ENCODE results near the gene ZNG1B.
"Not testable (repeated sequence)": the region's sequence is repeated elsewhere in the genome, so short reads cannot be mapped to it uniquely, and the experiment has no call there.

Gene ZNG1B

GRCh38 chr2:113465770-113466169, 28.3 kb downstream of the ZNG1B start:
- H3K27me3 ChIP-seq (ENCODE audit: control insufficient read depth in 5 of 5, insufficient read depth in 4 of 5, low read length in 5 of 5); H3K36me3 ChIP-seq (ENCODE audit: control insufficient read depth in 5 of 5, insufficient read depth in 5 of 5, low read length in 5 of 5); H3K4me1 ChIP-seq (ENCODE audit: control insufficient read depth in 5 of 5, insufficient read depth in 5 of 5, low read length in 5 of 5); H3K9me3 ChIP-seq (ENCODE audit: control insufficient read depth in 5 of 5, low read length in 5 of 5); H3K9ac ChIP-seq (ENCODE audit: low read length in 5 of 5); H3K4me3 ChIP-seq (ENCODE audit: low read depth in 1 of 5, low read length in 5 of 5); H3K27ac ChIP-seq (ENCODE audit: low read depth, low read length): not testable (repeated sequence)

GRCh38 chr2:113476688-113477368, 39.3 kb downstream of the ZNG1B start:
- H3K36me3 ChIP-seq (ENCODE audit: control insufficient read depth in 5 of 5, insufficient read depth in 5 of 5, low read length in 5 of 5); H3K9ac ChIP-seq (ENCODE audit: low read length in 5 of 5); H3K27ac ChIP-seq (ENCODE audit: low read depth, low read length); H3K4me1 ChIP-seq (ENCODE audit: control insufficient read depth in 5 of 5, insufficient read depth in 5 of 5, low read length in 5 of 5); H3K4me3 ChIP-seq (ENCODE audit: low read depth in 1 of 5, low read length in 5 of 5); H3K27me3 ChIP-seq (ENCODE audit: control insufficient read depth in 5 of 5, insufficient read depth in 4 of 5, low read length in 5 of 5); H3K9me3 ChIP-seq (ENCODE audit: control insufficient read depth in 5 of 5, low read length in 5 of 5): not testable (repeated sequence)

GRCh38 chr2:113496527-113496926, 59.0 kb downstream of the ZNG1B start:
- not testable (repeated sequence) for H3K9me3 ChIP-seq (ENCODE audit: control insufficient read depth in 5 of 5, low read length in 5 of 5); H3K27me3 ChIP-seq (ENCODE audit: control insufficient read depth in 5 of 5, insufficient read depth in 4 of 5, low read length in 5 of 5)

GRCh38 chr2:113498365-113498764, 60.9 kb downstream of the ZNG1B start, which contains the start of gene FOXD4L1:
Gene FOXD4L1 (plus strand): TSS chr2:113498665. CDS start chr2:113499257, 592 bp downstream.
- not testable (repeated sequence) for H3K36me3 ChIP-seq (ENCODE audit: control insufficient read depth in 5 of 5, insufficient read depth in 5 of 5, low read length in 5 of 5); H3K4me3 ChIP-seq (ENCODE audit: low read depth in 1 of 5, low read length in 5 of 5)
- peaks cover 0 to 12% (median 11%) of the 10 kb centered on the region in 5 donors for H3K27me3 ChIP-seq (ENCODE audit: control insufficient read depth in 5 of 5, insufficient read depth in 4 of 5, low read length in 5 of 5)

More at GRCh38 chr2:113496527-113496926, 59.0 kb downstream of the ZNG1B start:
- not testable (repeated sequence) for H3K4me3 ChIP-seq (ENCODE audit: low read depth in 1 of 5, low read length in 5 of 5); H3K36me3 ChIP-seq (ENCODE audit: control insufficient read depth in 5 of 5, insufficient read depth in 5 of 5, low read length in 5 of 5); H3K4me1 ChIP-seq (ENCODE audit: control insufficient read depth in 5 of 5, insufficient read depth in 5 of 5, low read length in 5 of 5); H3K9ac ChIP-seq (ENCODE audit: low read length in 5 of 5); H3K27ac ChIP-seq (ENCODE audit: low read depth, low read length)

GRCh38 chr2:113499019-113499885, 61.8 kb downstream of the ZNG1B start:
- H3K27me3 ChIP-seq (ENCODE audit: control insufficient read depth in 5 of 5, insufficient read depth in 4 of 5, low read length in 5 of 5): peaks cover 0 to 16% (median 11%) of the 10 kb centered on the region in 5 donors
- not testable (repeated sequence) for H3K4me3 ChIP-seq (ENCODE audit: low read depth in 1 of 5, low read length in 5 of 5)

More at GRCh38 chr2:113498365-113498764, 60.9 kb downstream of the ZNG1B start, which contains the start of gene FOXD4L1:
- not testable (repeated sequence) for H3K27ac ChIP-seq (ENCODE audit: low read depth, low read length); H3K9ac ChIP-seq (ENCODE audit: low read length in 5 of 5); H3K9me3 ChIP-seq (ENCODE audit: control insufficient read depth in 5 of 5, low read length in 5 of 5)
- peaks cover 0 to 14% (median 8%) of the 10 kb centered on the region in 5 donors for H3K4me1 ChIP-seq (ENCODE audit: control insufficient read depth in 5 of 5, insufficient read depth in 5 of 5, low read length in 5 of 5)

GRCh38 chr2:113499886-113500722, 62.6 kb downstream of the ZNG1B start:
- H3K9ac ChIP-seq (ENCODE audit: low read length in 5 of 5); H3K4me3 ChIP-seq (ENCODE audit: low read depth in 1 of 5, low read length in 5 of 5); H3K9me3 ChIP-seq (ENCODE audit: control insufficient read depth in 5 of 5, low read length in 5 of 5); H3K36me3 ChIP-seq (ENCODE audit: control insufficient read depth in 5 of 5, insufficient read depth in 5 of 5, low read length in 5 of 5); H3K27ac ChIP-seq (ENCODE audit: low read depth, low read length): not testable (repeated sequence)
- peaks cover 0 to 17% (median 11%) of the 10 kb centered on the region in 5 donors for H3K27me3 ChIP-seq (ENCODE audit: control insufficient read depth in 5 of 5, insufficient read depth in 4 of 5, low read length in 5 of 5)
- peaks cover 0 to 22% (median 11%) of the 10 kb centered on the region in 5 donors for H3K4me1 ChIP-seq (ENCODE audit: control insufficient read depth in 5 of 5, insufficient read depth in 5 of 5, low read length in 5 of 5)

More at GRCh38 chr2:113499019-113499885, 61.8 kb downstream of the ZNG1B start:
- peaks cover 0 to 22% (median 11%) of the 10 kb centered on the region in 5 donors for H3K4me1 ChIP-seq (ENCODE audit: control insufficient read depth in 5 of 5, insufficient read depth in 5 of 5, low read length in 5 of 5)
- not testable (repeated sequence) for H3K9ac ChIP-seq (ENCODE audit: low read length in 5 of 5); H3K9me3 ChIP-seq (ENCODE audit: control insufficient read depth in 5 of 5, low read length in 5 of 5); H3K27ac ChIP-seq (ENCODE audit: low read depth, low read length); H3K36me3 ChIP-seq (ENCODE audit: control insufficient read depth in 5 of 5, insufficient read depth in 5 of 5, low read length in 5 of 5)

GRCh38 chr2:113500723-113501038, 63.2 kb downstream of the ZNG1B start:
- H3K27ac ChIP-seq (ENCODE audit: low read depth, low read length); H3K9me3 ChIP-seq (ENCODE audit: control insufficient read depth in 5 of 5, low read length in 5 of 5); H3K4me3 ChIP-seq (ENCODE audit: low read depth in 1 of 5, low read length in 5 of 5); H3K9ac ChIP-seq (ENCODE audit: low read length in 5 of 5); H3K36me3 ChIP-seq (ENCODE audit: control insufficient read depth in 5 of 5, insufficient read depth in 5 of 5, low read length in 5 of 5): not testable (repeated sequence)
- Histone ChIP-seq H3K4me1 (ENCODE audit: control insufficient read depth in 5 of 5, insufficient read depth in 5 of 5, low read length in 5 of 5) (peaks cover 0 to 22% (median 11%) of the 10 kb centered on the region in 5 donors), H3K27me3 (ENCODE audit: control insufficient read depth in 5 of 5, insufficient read depth in 4 of 5, low read length in 5 of 5) (peaks cover 0 to 17% (median 11%) of the 10 kb centered on the region in 5 donors)

- H3K27ac ChIP-seq (ENCODE audit: low read depth, low read length); H3K9me3 ChIP-seq (ENCODE audit: control insufficient read depth in 5 of 5, low read length in 5 of 5); H3K36me3 ChIP-seq (ENCODE audit: control insufficient read depth in 5 of 5, insufficient read depth in 5 of 5, low read length in 5 of 5): not testable (repeated sequence)
- peaks cover 0 to 22% (median 11%) of the 10 kb centered on the region in 5 donors for H3K4me1 ChIP-seq (ENCODE audit: control insufficient read depth in 5 of 5, insufficient read depth in 5 of 5, low read length in 5 of 5)
- peak overlapping the region in 3 of 5 donors; percentile 57 to 72 (median 69) for H3K4me3 ChIP-seq (ENCODE audit: low read depth in 1 of 5, low read length in 5 of 5)
- H3K27me3 ChIP-seq (ENCODE audit: control insufficient read depth in 5 of 5, insufficient read depth in 4 of 5, low read length in 5 of 5): peaks cover 0 to 17% (median 11%) of the 10 kb centered on the region in 5 donors
- H3K9ac ChIP-seq (ENCODE audit: low read length in 5 of 5): peak overlapping the region in 1 of 5 donors; percentile 39
Observed at GRCh38 chr2:113502216-113503093, 65.0 kb downstream of the ZNG1B start.

Measured in subcutaneous abdominal adipose tissue (tissue), 5 donors.